ENCODE data around the gene SEC31A.

Gene SEC31A

GRCh38 chr4:82825425-82825824 is 65.5 kb downstream of the SEC31A start (continued):
- no peak for TF ChIP-seq ZNF518A (tag by site-specific recombination; conservative IDR thresholded peaks at IDR 0.05; ENCODE audit: low read depth)
- TF ChIP-seq ZFP3 (tag by site-specific recombination; IDR thresholded peaks at IDR 0.05; ENCODE audit: low read depth) = no peak
- TF ChIP-seq ZIC2 (tag by site-specific recombination; IDR thresholded peaks at IDR 0.05) = no peak
- TF ChIP-seq ZNF133 (tag by site-specific recombination; IDR thresholded peaks at IDR 0.05) = no peak
- TF ChIP-seq GLI4 (tag by site-specific recombination; IDR thresholded peaks at IDR 0.05) = no peak
- TF ChIP-seq ZNF16 (tag by site-specific recombination; IDR thresholded peaks at IDR 0.05; ENCODE audit: low read depth) = no peak
- TF ChIP-seq ZNF501 (tag by site-specific recombination; IDR thresholded peaks at IDR 0.05) = no peak

- POLR2A ChIA-PET = no interaction called here
- Histone ChIP-seq H3K4me3 (ENCODE audit: low read depth, low read length) (no peak overlapping the region), H3K27ac (ENCODE audit: extremely low read depth, low read depth, low read length) (no peak overlapping the region), H3K4me1 (ENCODE audit: control insufficient read depth, insufficient read depth, low read length) (no peaks in the 10 kb centered on the region), H3K36me3 (ENCODE audit: control insufficient read depth in 2 of 2, insufficient read depth in 1 of 2, low read length in 2 of 2) (peaks cover 28 to 86% of the 10 kb centered on the region in 2 experiments), H3K9me3 (ENCODE audit: control insufficient read depth, insufficient read depth, low read depth, low read length) (no peaks in the 10 kb centered on the region)
- no peak for TF ChIP-seq ZNF175 (tag by site-specific recombination; IDR thresholded peaks at IDR 0.05)
- no peak for TF ChIP-seq ZFHX2 (tag by site-specific recombination; conservative IDR thresholded peaks at IDR 0.05)
- TF ChIP-seq ZFP3 (tag by site-specific recombination; IDR thresholded peaks at IDR 0.05; ENCODE audit: low read depth) = no peak
- TF ChIP-seq ZNF707 (tag by site-specific recombination; IDR thresholded peaks at IDR 0.05) = no peak
- no peak for TF ChIP-seq ZNF776 (tag by site-specific recombination; IDR thresholded peaks at IDR 0.05; ENCODE audit: borderline replicate concordance)
- TF ChIP-seq OVOL3 (tag by site-specific recombination; IDR thresholded peaks at IDR 0.05) = no peak
- TF ChIP-seq ZNF664 (tag by site-specific recombination; IDR thresholded peaks at IDR 0.05) = no peak
- no peak for TF ChIP-seq PATZ1 (tag by site-specific recombination; IDR thresholded peaks at IDR 0.05)
- TF ChIP-seq ZNF324 (tag by site-specific recombination; IDR thresholded peaks at IDR 0.05) = no peak
- TF ChIP-seq ZFP41 (tag by site-specific recombination; IDR thresholded peaks at IDR 0.05; ENCODE audit: borderline replicate concordance) = no peak
- TF ChIP-seq PRDM4 (tag by site-specific recombination; IDR thresholded peaks at IDR 0.05) = no peak
- no peak for TF ChIP-seq MZF1 (tag by site-specific recombination; IDR thresholded peaks at IDR 0.05; ENCODE audit: borderline replicate concordance)
- TF ChIP-seq ZNF398 (tag by site-specific recombination; IDR thresholded peaks at IDR 0.05) = no peak
- no peak for TF ChIP-seq SP7 (tag by site-specific recombination; IDR thresholded peaks at IDR 0.05)
- no peak for TF ChIP-seq ZBTB49 (tag by site-specific recombination; IDR thresholded peaks at IDR 0.05; ENCODE audit: low read depth)
- TF ChIP-seq ZNF214 (tag by site-specific recombination; IDR thresholded peaks at IDR 0.05; ENCODE audit: borderline replicate concordance) = no peak
- no peak for TF ChIP-seq ZNF529 (tag by site-specific recombination; IDR thresholded peaks at IDR 0.05; ENCODE audit: insufficient replicate concordance)
- TF ChIP-seq YY2 (tag by site-specific recombination; IDR thresholded peaks at IDR 0.05) = no peak
- CTCF ChIA-PET = no interaction called here
Measured at GRCh38 chr4:82823062-82823461, 67.9 kb downstream of the SEC31A start.
